OCI-LY1 (cell line): Measurements from ENCODE around the gene CDC25B.

Experiments
- H2AFZ ChIP-seq: fragments of 200-600 bp; sonication (generic), shearing (Covaris generic); 2 replicates; pipeline ENCODE4 v1.6.0; 2014; ENCODE audit warnings: antibody characterized with exemption, mild to moderate bottlenecking, low read length
- H3F3A ChIP-seq: fragments of 200-600 bp; sonication (generic), shearing (Covaris generic); 2 replicates; pipeline ENCODE4 v1.6.0; 2014; ENCODE audit warnings: mild to moderate bottlenecking, antibody characterized with exemption, low read length, moderate library complexity; ENCODE audit not compliant: insufficient read depth
- H3K27ac ChIP-seq: fragments of 200-600 bp; sonication (generic); 2 replicates; pipeline ENCODE4 v1.5.1; 2014; ENCODE audit warnings: low read length, mixed run types, mild to moderate bottlenecking, low read depth; ENCODE audit not compliant: poor library complexity, severe bottlenecking
- H3K27me3 ChIP-seq: fragments of 200-600 bp; sonication (generic); 2 replicates; pipeline ENCODE4 v1.6.0; 2014; ENCODE audit warnings: antibody characterized with exemption, mild to moderate bottlenecking, low read length, moderate library complexity; ENCODE audit not compliant: insufficient read depth
- H3K36me3 ChIP-seq: fragments of 200-600 bp; sonication (generic); 2 replicates; pipeline ENCODE4 v1.6.1; 2014; ENCODE audit warnings: mild to moderate bottlenecking, antibody characterized with exemption, low read length, moderate library complexity, mixed read lengths; ENCODE audit not compliant: insufficient read depth
- H3K4me1 ChIP-seq: fragments of 200-600 bp; sonication (generic); 2 replicates; pipeline ENCODE4 v1.5.1; 2014; ENCODE audit warnings: mild to moderate bottlenecking, low read length, moderate library complexity; ENCODE audit not compliant: insufficient read depth, severe bottlenecking
- H3K4me2 ChIP-seq: fragments of 200-600 bp; sonication (generic), shearing (Covaris generic); 2 replicates; pipeline ENCODE4 v1.6.1; 2014; ENCODE audit warnings: low read length
- H3K4me3 ChIP-seq: fragments of 200-600 bp; sonication (generic); 2 replicates; pipeline ENCODE4 v1.5.1; 2014; ENCODE audit warnings: low read length, low read depth, mild to moderate bottlenecking, mixed read lengths; ENCODE audit not compliant: poor library complexity, severe bottlenecking
- H3K79me2 ChIP-seq: fragments of 200-600 bp; shearing (Covaris generic); 2 replicates; pipeline ENCODE4 v1.6.1; 2016; ENCODE audit warnings: mixed run types, low read length, mixed read lengths; ENCODE audit not compliant: insufficient read depth
- H3K9ac ChIP-seq: fragments of 200-600 bp; sonication (generic), shearing (Covaris generic); 2 replicates; pipeline ENCODE4 v1.6.1; 2014; ENCODE audit warnings: mild to moderate bottlenecking, low read length, mixed read lengths
- H3K9me2 ChIP-seq: fragments of 200-600 bp; sonication (generic), shearing (Covaris generic); 2 replicates; pipeline ENCODE4 v1.6.1; 2014; ENCODE audit warnings: low read depth, mild to moderate bottlenecking, low read length, mixed read lengths
- H3K9me3 ChIP-seq: fragments of 200-600 bp; shearing (Covaris generic); 2 replicates; pipeline ENCODE4 v1.6.1; 2014; ENCODE audit warnings: low read length, mixed read lengths
- H4K20me1 ChIP-seq: fragments of 200-600 bp; sonication (generic), shearing (Covaris generic); 2 replicates; pipeline ENCODE4 v1.6.0; 2016; ENCODE audit warnings: mild to moderate bottlenecking, low read length; ENCODE audit not compliant: insufficient read depth
- EZH2 ChIP-seq: fragments of 200-600 bp; sonication (generic), shearing (Covaris generic); IDR thresholded peaks from 2 replicates; pipeline ENCODE4 v1.8.0; 2017; ENCODE audit warnings: borderline replicate concordance, mixed run types, mild to moderate bottlenecking, antibody characterized with exemption, low read length, moderate library complexity, mixed read lengths
- TF ChIP-seq, protein P1 (sequence below): fragments of 200-600 bp; sonication (generic), shearing (Covaris generic); IDR thresholded peaks from 2 replicates; pipeline ENCODE4 v1.5.1; 2017; ENCODE audit warnings: mild to moderate bottlenecking, antibody characterized with exemption, low read length, moderate library complexity, mixed read lengths

CDC25B gene

DNA sequence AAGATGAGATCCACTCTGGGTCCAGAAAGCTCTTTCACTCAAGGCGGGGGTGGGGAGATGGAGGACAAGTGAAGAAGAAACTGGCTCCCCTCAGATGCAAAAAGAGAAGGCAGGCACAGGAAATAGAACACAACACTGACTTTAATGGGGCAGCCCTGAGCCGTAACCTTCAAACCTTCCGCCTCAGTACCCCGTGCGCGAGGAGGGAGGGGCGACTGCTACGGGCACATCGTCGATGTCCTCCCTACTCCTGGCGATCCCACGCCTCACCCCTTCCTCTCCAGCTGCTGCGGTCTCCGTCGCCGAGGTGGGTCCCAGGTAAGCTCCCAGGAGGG is 18.8 kb upstream of the CDC25B start:
- TF ChIP-seq, protein P1, sequence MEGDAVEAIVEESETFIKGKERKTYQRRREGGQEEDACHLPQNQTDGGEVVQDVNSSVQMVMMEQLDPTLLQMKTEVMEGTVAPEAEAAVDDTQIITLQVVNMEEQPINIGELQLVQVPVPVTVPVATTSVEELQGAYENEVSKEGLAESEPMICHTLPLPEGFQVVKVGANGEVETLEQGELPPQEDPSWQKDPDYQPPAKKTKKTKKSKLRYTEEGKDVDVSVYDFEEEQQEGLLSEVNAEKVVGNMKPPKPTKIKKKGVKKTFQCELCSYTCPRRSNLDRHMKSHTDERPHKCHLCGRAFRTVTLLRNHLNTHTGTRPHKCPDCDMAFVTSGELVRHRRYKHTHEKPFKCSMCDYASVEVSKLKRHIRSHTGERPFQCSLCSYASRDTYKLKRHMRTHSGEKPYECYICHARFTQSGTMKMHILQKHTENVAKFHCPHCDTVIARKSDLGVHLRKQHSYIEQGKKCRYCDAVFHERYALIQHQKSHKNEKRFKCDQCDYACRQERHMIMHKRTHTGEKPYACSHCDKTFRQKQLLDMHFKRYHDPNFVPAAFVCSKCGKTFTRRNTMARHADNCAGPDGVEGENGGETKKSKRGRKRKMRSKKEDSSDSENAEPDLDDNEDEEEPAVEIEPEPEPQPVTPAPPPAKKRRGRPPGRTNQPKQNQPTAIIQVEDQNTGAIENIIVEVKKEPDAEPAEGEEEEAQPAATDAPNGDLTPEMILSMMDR = no peak
- no peak for TF ChIP-seq EZH2
- H4K20me1 ChIP-seq = no peaks in the 10 kb centered on the region
- no peaks in the 10 kb centered on the region for H3K79me2 ChIP-seq
- peak overlapping the region; percentile 96 for H3K4me2 ChIP-seq
- H3F3A ChIP-seq = no peaks in the 10 kb centered on the region
- H3K27me3 ChIP-seq = peaks cover 7% of the 10 kb centered on the region
- peaks cover 28% of the 10 kb centered on the region for H3K4me1 ChIP-seq
- no peak overlapping the region for H2AFZ ChIP-seq
- no peaks in the 10 kb centered on the region for H3K9me3 ChIP-seq
- peak overlapping the region; percentile 46; the same call in 1 of the 2 replicates for H3K9ac ChIP-seq
- H3K27ac ChIP-seq = no peak overlapping the region
- H3K9me2 ChIP-seq = no peaks in the 10 kb centered on the region
- no peaks in the 10 kb centered on the region for H3K36me3 ChIP-seq
- peak overlapping the region; percentile 57 for H3K4me3 ChIP-seq

DNA sequence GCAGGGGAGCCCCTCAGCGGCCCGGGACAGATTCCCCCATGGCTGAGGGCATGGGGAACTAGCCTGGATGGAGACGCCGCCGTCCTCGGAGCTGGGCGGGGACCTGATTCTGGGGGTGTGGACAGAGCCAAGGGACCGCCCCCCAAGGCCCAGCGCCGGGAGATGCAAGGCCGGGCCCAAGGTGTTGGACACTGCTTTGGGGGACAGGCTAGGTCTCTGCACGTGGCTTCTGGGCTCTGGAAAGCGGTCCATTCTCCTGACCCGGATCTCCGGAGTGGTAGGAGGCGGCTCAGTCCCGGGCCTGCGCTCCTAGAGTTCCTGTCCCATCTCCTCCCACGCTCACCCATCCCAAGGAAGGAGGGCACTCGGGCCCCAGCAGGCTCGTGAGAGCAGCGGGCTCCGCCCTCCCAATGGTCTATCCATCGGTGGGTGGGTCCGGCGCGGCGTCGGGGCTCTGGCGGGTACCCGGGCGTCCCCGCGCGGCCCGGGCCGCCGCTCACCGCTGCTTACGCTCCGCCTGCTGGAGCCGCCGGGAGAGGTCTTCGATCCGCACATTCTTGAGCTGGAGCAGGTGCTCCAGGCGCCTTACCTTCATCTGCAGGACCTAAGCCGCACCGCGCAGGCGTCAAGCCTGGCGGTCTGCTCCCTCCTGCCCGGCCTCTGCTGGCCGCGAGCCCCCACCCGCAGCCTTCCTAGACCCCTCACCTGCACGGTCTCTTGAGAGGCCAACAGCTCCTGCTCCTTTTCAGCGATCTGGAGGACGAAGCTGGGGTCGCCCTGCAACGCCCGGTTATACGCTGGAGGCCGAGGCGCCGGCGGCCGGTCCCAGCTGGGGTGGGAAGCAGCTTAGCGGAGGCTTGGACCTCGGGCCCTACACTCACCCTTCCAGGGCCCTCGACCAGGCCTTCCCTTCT is 18.1 kb upstream of the CDC25B start:
- TF ChIP-seq EZH2 = no peak
- TF ChIP-seq, protein P1 = no peak
- Histone ChIP-seq H3K79me2 (no peaks in the 10 kb centered on the region), H3K27me3 (peaks cover 7% of the 10 kb centered on the region), H3K9ac (peak overlapping the region; percentile 46; the same call in 1 of the 2 replicates), H3K36me3 (no peaks in the 10 kb centered on the region), H3F3A (no peaks in the 10 kb centered on the region), H2AFZ (no peak overlapping the region), H3K4me2 (peak overlapping the region; percentile 96), H3K9me2 (no peaks in the 10 kb centered on the region), H3K27ac (no peak overlapping the region), H4K20me1 (no peaks in the 10 kb centered on the region), H3K4me3 (peak overlapping the region; percentile 57), H3K9me3 (no peaks in the 10 kb centered on the region), H3K4me1 (peaks cover 28% of the 10 kb centered on the region)

DNA sequence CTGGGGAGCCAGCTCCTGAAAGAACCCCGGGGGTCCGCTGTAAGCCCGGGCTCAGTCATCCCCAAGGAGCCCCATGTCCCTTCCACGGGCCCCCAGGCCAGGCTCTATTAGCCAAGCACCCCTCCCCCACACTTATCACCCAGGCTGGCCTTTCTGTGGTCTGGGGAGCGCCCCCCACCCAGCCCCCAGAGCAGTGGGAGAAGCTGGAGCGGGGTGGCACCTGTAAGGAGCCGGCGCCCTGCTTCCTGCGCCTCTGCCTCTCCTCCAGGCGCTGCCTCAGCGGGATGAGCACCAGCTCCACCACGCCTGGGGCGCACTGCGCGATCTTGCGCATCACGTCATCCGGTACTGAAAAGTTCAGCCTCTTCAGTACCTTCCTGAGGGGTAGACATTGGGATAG is 17.1 kb upstream of the CDC25B start:
- H3K4me1 ChIP-seq = peaks cover 34% of the 10 kb centered on the region
- H4K20me1 ChIP-seq = no peaks in the 10 kb centered on the region
- no peak overlapping the region for H3K4me2 ChIP-seq
- TF ChIP-seq EZH2 = no peak
- TF ChIP-seq, protein P1 = no peak
- H3K9me3 ChIP-seq = no peaks in the 10 kb centered on the region
- H3K9ac ChIP-seq = no peak overlapping the region
- no peaks in the 10 kb centered on the region for H3K9me2 ChIP-seq
- H3K79me2 ChIP-seq = no peaks in the 10 kb centered on the region
- H3F3A ChIP-seq = no peaks in the 10 kb centered on the region
- H3K4me3 ChIP-seq = no peak overlapping the region
- no peak overlapping the region for H2AFZ ChIP-seq
- peaks cover 7% of the 10 kb centered on the region for H3K27me3 ChIP-seq
- H3K27ac ChIP-seq = no peak overlapping the region
- H3K36me3 ChIP-seq = no peaks in the 10 kb centered on the region
